Subcutaneous adipose tissue (tissue), 4 donors: Measurements from ENCODE around the gene SLA2. TPM values are rescaled to one million over a fixed set of nuclear protein-coding genes. Genes with fewer than 3 reads are reported as not detected.

Source experiments
- total RNA-seq, 4 donors: library from RNA; depleted of rRNA; stranded (reverse); fragments of >200 nt; gene quantifications; one replicate each; pipeline ENCODE4 v1.1.0, GENCODE V29; 2016
- TF ChIP-seq, protein P1 (sequence below): fragments of 450-650 bp; IDR thresholded peaks from one replicate; pipeline ENCODE4 v1.5.1; 2016; ENCODE audit warnings: low read depth, mild to moderate bottlenecking, control low read depth, antibody characterized with exemption, moderate library complexity

The SLA2 gene
- total RNA-seq, 4 donors from 2014 or later: 0.19 to 2.1 (median 0.54) TPM

DNA sequence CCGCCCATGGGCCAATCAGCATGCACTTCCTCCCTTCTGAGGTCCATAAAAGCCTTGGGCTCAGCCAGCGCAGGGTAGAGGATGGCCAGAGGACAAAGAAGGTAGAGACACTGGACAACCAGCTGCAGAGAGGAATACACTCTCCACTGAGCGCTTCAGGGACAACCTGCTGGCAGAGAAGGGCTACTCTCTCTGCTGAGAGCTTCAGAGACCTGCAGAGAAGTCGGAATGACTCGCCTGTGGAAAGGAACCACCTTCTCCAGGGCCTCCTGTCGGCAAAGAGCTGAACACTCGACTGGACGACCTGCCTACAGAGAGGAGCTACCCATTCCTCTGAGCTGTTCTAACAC, 31.4 kb upstream of the SLA2 start:
- TF ChIP-seq, protein P1, sequence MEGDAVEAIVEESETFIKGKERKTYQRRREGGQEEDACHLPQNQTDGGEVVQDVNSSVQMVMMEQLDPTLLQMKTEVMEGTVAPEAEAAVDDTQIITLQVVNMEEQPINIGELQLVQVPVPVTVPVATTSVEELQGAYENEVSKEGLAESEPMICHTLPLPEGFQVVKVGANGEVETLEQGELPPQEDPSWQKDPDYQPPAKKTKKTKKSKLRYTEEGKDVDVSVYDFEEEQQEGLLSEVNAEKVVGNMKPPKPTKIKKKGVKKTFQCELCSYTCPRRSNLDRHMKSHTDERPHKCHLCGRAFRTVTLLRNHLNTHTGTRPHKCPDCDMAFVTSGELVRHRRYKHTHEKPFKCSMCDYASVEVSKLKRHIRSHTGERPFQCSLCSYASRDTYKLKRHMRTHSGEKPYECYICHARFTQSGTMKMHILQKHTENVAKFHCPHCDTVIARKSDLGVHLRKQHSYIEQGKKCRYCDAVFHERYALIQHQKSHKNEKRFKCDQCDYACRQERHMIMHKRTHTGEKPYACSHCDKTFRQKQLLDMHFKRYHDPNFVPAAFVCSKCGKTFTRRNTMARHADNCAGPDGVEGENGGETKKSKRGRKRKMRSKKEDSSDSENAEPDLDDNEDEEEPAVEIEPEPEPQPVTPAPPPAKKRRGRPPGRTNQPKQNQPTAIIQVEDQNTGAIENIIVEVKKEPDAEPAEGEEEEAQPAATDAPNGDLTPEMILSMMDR: no peak

DNA sequence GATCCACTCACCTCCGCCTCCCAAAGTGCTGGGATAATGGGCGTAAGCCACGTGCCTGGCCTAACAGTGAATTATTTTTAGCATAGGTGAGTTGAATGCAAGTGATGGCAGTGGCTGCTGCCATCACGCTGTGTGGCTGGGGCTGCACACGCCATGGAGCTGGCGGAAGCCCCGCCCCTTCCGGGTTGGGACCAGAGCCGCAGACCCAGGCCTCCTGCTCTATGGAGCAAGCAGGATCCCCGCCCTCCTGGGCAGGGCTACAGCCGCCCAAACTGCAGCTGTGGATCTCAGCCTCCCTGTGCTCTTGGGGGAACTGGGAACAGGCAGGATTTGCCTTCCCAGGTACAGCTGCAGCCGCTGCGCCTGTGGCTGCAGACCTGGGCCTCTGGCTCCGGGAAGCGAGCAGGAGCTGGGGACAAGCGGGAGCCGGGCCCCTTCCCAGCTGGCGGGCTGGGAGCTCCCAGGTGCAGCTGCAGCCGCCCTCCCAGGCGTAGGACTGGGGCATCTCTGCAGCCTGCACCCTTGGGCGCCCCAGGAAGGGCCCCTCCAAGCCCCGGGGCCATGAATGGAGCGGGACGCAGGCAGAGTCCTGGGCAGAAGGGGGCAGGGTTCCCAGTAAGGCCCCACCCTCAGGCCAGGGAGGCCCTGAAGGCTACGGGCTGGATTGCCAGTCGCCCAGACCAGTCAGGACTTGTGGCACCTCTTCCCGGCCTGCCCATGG, 30.9 kb upstream of the SLA2 start:
- TF ChIP-seq, protein P1: no peak

DNA sequence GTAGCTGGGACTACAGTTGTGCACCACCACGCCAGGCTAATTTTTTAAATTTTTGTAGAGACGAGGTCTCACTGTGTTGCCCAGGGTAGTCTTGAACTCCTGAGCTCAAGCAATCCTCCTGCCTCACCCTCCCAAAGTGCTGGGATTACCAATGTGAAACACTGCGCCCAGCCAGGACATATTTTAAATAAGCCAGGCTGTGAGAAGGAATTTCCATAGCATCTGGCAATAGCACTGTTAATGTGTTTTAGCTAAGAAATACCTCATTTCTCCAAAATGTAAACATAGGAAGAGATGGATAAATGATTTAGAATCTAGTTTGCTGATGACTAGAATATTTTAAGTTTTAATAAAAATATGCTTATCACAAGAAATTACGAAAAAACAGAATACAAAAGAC, 27.0 kb upstream of the SLA2 start:
- TF ChIP-seq, protein P1: no peak

DNA sequence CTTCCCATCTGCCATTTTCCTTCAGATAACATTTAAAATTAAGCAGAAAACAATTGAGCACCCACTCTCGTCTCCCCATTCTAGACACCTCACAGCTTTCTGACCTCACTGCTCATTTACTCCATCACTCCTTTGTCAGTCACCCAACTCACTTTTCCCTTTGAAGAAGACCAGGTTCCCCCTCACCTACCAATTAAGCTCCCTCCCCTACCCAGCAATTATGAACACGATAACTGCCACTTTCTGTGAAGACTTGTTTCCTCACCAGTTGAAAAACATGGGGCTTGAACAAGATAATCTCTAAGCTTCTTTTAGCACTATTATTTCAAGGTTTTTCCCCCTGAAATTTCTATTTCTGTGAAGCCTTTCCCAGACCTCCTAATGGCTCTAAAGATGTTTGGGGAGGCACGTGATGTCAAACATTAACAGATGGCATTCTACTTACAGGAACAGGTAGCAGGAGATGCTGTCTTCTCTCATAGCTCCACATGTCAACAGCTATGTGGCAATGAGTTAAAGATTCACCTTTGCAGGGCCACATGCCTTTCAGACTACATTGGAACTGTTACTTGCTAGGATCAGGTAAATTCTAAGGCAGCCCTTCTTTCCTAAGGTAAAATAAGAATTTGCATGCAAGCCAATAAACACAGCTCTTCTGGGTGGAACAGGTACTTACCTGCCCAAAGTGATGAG, 24.8 kb upstream of the SLA2 start:
- TF ChIP-seq, protein P1: no peak

DNA sequence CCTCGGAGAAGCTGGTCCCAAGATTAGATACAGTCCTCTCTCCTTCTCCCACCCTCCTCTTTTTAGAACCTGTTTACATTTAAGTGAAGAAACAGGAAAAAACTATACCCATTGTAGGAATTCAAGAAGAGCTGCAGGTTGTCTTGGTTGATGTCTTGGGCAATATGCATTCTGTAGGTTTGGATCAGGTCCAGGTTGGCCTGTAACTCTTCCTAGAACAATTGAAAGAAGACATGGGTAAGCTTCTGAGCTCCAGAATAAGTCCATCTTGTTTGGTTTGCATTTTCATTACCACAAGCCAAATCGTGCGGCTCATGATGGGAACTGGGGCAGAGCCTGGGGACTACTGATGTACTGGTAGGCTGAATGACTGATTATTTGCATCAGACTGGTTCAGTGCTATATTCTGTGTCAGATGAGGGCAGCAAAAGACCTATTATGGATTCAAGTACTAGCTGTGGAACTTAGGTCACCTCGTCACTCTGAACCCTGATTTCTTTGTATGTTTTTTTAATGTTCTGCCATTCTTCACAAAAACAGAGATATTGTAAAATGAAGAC, 20.3 kb upstream of the SLA2 start:
- TF ChIP-seq, protein P1: no peak

DNA sequence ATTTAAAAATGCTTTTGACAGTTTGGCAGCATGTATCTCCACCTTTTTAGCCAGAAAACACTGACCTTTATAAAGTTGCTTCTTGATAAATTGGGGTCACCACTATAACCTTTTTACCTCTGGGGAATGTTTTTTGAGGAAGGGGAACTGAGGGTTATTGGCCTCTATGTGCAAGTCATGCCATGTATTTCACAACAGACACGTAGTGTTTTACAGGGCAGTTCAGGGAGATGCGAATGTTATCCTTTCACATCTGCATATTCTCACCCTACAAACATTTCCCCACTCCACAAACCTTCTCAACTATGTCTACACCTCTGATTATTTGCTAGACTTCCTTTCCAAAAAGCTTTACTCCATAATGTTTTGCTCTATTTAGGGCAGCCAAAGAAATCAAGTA, 17.0 kb upstream of the SLA2 start:
- TF ChIP-seq, protein P1: no peak

DNA sequence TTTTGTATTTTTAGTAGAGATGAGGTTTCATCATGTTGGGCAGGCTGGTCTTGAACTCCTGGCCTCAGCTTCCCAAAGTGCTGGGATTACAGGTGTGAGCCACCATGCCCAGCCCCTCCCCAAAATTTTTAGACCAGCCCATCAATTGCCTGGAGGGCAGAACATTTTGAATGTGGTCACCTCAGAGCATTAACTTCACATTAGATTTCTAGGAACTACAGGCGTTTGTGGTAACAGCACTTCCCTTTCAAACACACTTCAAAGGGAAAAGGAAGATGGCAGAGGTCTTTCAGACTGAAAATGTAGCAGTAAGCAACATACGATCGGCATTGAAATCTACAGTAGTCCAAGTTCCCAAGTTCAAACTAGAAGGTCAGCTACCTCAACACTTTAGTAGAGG, 12.3 kb upstream of the SLA2 start:
- TF ChIP-seq, protein P1: no peak
